Right ventricle myocardium inferior (tissue), 1 donor: ENCODE results near the gene C17orf67. TPM values are rescaled to one million over a fixed set of nuclear protein-coding genes. Genes with fewer than 3 reads are reported as not detected.

Experiments
- ATAC-seq: fragments of 200-7000 bp; cut with Tn5 transposase; one replicate; pipeline ENCODE4 v1.9.1; 2020; ENCODE audit warnings: mild to moderate bottlenecking, moderate library complexity
- DNase-seq: peaks from one replicate; pipeline ENCODE4 v3.0.0; 2021; ENCODE audit errors: missing footprints
- intact Hi-C: fragments of 100-400 bp; cut with DNase I; formaldehyde crosslinking; loops from one replicate; pipeline ENCODE4 v1.11.0; 2022
- long read RNA-seq: library from polyadenylated mRNA; unstranded; transcript quantifications from one replicate; pipeline ENCODE4 v2.0.0, GENCODE V29; 2021
- total RNA-seq: library from RNA; stranded (reverse); fragmentation: NEBNext Ultra II Directional; extraction: Animal tissue kit (Norgen Biotek cat#: 25700); gene quantifications from one replicate; pipeline ENCODE4 v1.2.1, GENCODE V29; 2021
- donor health status: DM: no; HTN: yes; CAD: no; lungs with severe emphysema.

The C17orf67 gene
- 1.1 TPM for total RNA-seq
- long read RNA-seq, result 0 reads

GRCh38 chr17:56833809-56834379 is at the start of gene C17orf67, which contains the start of gene DGKE:
C17orf67 (minus strand) TSS chr17:56833920; CDS start chr17:56815810, 18,110 bp downstream.
DGKE (plus strand) TSS chr17:56834151; CDS start chr17:56834796, 645 bp downstream.
- ATAC-seq (peak; percentile 99), DNase-seq (peak; percentile 99)
- intact Hi-C loops, result no loop called here

- intact Hi-C loops, result no loop called here
Observed at GRCh38 chr17:56881685-56882295, 48.1 kb upstream of the C17orf67 start.

GRCh38 chr17:56880571-56880970 is 46.9 kb upstream of the C17orf67 start:
- no peak for ATAC-seq
- DNase-seq, result no peak
- intact Hi-C loops, result no loop called here

More at GRCh38 chr17:56881685-56882295, 48.1 kb upstream of the C17orf67 start:
- DNase-seq (no peak), ATAC-seq (no peak)

DNA sequence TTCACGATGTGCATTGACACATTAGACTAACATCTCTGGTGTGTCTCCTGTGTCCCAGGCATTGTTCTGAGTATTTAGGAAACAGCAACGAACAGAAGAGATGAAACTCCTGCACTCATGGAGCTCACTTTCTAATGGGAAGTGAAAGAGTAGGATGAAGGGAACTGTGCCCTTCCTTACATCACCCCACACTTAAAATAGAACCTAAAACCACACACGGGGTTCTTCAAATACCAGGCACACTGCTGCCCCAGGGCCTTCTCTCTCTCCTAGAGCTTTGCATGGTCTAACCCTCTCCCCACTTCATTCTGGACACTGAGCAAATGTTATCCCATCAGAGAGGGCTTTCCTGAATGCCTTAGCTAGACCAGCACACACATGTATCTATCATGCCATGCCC is 46.4 kb upstream of the C17orf67 start:
- no peak for DNase-seq
- no peak for ATAC-seq
- intact Hi-C loops, result no loop called here

GRCh38 chr17:56879280-56879679 is 45.6 kb upstream of the C17orf67 start:
- no peak for ATAC-seq
- no peak for DNase-seq
- intact Hi-C loops, result no loop called here

DNA sequence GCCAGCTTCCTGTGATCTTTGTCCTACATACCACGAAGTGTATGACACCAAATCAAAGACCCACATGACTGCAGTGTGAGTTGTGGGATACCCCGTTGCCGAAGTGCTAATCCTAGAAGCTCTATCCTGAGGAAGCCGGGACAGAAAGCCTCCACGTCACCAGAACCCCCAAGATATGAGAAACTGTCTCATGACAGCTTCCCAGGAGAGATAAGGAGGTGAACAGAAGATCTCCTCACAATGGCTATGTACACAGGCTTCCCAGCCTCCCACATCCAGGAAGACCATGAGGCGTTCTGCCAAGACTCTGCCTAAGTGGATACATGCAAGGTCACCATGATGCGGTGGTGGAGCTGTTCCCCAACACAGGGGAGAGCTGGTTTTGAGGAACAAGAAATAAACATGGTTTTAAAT is 43.1 kb upstream of the C17orf67 start:
- ATAC-seq (no peak), DNase-seq (no peak)
- intact Hi-C loops, result no loop called here

DNA sequence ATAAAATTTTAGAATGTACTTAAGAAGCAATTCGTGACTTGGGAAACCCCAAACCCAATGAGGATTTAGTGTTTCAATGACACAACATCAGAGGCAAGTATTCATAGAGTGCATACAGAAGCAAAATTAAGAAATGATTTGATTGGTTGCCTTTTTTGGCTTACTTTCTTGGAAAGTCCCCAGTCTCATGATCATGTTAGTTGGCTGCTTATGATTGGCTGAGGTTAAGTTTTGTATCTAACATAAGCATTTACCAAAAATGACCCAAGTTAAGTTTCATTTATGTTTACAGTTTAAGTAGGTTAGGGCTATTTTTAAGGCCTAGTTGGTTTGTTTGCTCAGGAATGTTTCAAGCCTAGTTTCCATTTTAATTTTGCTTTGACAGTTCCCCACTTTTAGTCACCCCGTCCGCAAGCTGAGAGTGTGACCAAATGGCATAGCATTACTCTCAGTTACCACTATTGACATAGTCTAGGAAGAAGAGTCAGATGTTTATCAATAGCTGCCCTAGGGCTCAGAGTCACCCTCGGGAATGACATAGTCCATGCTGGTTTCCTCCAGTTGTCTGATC is 36.4 kb upstream of the C17orf67 start:
- intact Hi-C loops, result no loop called here
- no peak for DNase-seq
- ATAC-seq, result no peak

GRCh38 chr17:56868716-56869115 is 35.0 kb upstream of the C17orf67 start:
- intact Hi-C loops, result no loop called here
- no peak for DNase-seq
- no peak for ATAC-seq

- DNase-seq (no peak), ATAC-seq (no peak)
- intact Hi-C loops, result no loop called here
Observed at GRCh38 chr17:56867948-56868376, 34.2 kb upstream of the C17orf67 start.

GRCh38 chr17:56866496-56866895 is 32.8 kb upstream of the C17orf67 start:
- intact Hi-C loops, result no loop called here
- ATAC-seq (no peak), DNase-seq (no peak)

- intact Hi-C loops, result no loop called here
- DNase-seq, result no peak
- ATAC-seq, result no peak
Observed at GRCh38 chr17:56866076-56866475, 32.4 kb upstream of the C17orf67 start.

GRCh38 chr17:56863974-56864373 is 30.3 kb upstream of the C17orf67 start:
- ATAC-seq (no peak), DNase-seq (no peak)
- intact Hi-C loops, result no loop called here

DNA sequence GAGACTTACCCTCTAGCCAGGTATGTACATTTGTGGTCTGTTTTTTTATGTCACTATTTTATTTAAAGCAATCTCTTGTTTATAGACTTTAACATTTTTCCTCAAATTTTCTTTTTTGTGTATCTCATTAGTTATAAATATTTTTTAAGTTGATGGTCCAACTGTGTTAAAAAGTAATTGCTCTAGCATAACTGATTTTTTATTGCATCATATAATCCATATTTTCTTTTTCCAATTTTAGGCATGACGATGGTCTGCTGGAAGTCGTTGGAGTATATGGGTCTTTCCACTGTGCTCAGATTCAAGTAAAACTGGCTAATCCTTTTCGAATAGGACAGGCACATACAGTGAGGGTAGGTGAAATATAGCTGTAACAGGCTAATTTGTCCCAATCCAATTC is 28.2 kb upstream of the C17orf67 start:
- intact Hi-C loops, result no loop called here
- ATAC-seq (no peak), DNase-seq (no peak)

DNA sequence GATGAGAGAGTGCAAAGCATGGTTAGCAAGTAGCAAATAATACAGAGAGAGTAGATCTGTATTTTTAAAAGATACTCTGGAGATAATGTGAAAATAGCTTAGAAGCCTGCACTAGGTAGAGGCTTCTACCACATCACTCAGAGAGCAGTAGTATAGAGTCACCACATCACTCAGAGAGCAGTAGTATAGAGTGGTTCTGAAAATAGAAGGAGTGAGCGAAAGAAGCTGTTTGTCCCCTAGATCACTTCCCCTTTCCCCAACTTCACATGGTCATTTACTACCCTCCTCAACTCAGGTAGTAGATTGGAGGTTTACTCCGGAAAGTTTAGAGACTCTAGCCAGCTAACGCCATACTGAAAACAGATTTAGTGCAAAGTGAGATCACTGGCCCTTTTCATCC is 17.3 kb upstream of the C17orf67 start:
- intact Hi-C loops, result no loop called here
- ATAC-seq (no peak), DNase-seq (no peak)

GRCh38 chr17:56850591-56850990 is 16.9 kb upstream of the C17orf67 start:
- ATAC-seq, result no peak
- intact Hi-C loops, result no loop called here
- no peak for DNase-seq

- intact Hi-C loops, result no loop called here
- no peak for ATAC-seq
Observed at GRCh38 chr17:56849131-56849530, 15.4 kb upstream of the C17orf67 start.

GRCh38 chr17:56847106-56847505 is 13.4 kb upstream of the C17orf67 start:
- intact Hi-C loops, result no loop called here
- ATAC-seq (no peak), DNase-seq (no peak)

More at GRCh38 chr17:56849131-56849530, 15.4 kb upstream of the C17orf67 start:
- DNase-seq, result no peak

- intact Hi-C loops, result no loop called here
- no peak for DNase-seq
- no peak for ATAC-seq
Observed at GRCh38 chr17:56845934-56846333, 12.2 kb upstream of the C17orf67 start.

GRCh38 chr17:56842577-56842976 is 8.9 kb upstream of the C17orf67 start:
- DNase-seq (no peak), ATAC-seq (no peak)
- intact Hi-C loops, result no loop called here

DNA sequence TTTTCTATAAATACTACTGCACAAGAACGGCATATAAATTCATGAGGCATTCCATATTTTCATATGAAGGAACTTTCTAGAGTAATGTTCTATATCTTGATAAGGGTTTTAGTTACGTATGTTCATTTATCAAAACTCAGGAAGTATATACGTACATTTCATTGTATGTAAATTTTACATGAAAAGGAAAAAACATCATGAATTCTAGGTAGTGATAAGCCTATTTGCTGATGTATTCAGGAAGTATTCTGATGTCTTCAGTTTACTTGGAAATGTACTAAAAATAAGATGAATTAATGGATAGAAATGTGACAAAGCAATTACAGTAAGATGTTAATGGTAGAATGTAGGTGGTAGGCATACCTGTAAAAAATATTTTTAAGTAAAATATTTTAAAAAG is 5.0 kb upstream of the C17orf67 start:
- intact Hi-C loops, result no loop called here
- ATAC-seq (no peak), DNase-seq (no peak)

GRCh38 chr17:56835264-56835585 is 1.5 kb upstream of the C17orf67 start:
- ATAC-seq, result no peak
- DNase-seq, result no peak
- intact Hi-C loops, result no loop called here
